LNCaP clone FGC (cell line): ENCODE results near the gene FREM1.
A peak's percentile ranks its signal among the peaks of the same experiment; 100 is the strongest.

Source experiments
- DNase-seq: peaks from one replicate; pipeline ENCODE4 v3.0.0-alpha.2; 2011; ENCODE audit warnings: low read depth
- H3K4me3 ChIP-seq: 2 replicates; pipeline ENCODE4 v1.5.1; 2011; ENCODE audit warnings: mild to moderate bottlenecking, low read depth, low read length, control low read depth
- TF ChIP-seq, protein P1 (sequence below): IDR thresholded peaks from 2 replicates; pipeline ENCODE4 v1.5.1; 2012; ENCODE audit warnings: mild to moderate bottlenecking; ENCODE audit not compliant: control insufficient read depth, insufficient read depth; ENCODE audit errors: extremely low read depth

The FREM1 gene

GRCh38 chr9:14857449-14858305 is 52.6 kb downstream of the FREM1 start:
- TF ChIP-seq, protein P1, sequence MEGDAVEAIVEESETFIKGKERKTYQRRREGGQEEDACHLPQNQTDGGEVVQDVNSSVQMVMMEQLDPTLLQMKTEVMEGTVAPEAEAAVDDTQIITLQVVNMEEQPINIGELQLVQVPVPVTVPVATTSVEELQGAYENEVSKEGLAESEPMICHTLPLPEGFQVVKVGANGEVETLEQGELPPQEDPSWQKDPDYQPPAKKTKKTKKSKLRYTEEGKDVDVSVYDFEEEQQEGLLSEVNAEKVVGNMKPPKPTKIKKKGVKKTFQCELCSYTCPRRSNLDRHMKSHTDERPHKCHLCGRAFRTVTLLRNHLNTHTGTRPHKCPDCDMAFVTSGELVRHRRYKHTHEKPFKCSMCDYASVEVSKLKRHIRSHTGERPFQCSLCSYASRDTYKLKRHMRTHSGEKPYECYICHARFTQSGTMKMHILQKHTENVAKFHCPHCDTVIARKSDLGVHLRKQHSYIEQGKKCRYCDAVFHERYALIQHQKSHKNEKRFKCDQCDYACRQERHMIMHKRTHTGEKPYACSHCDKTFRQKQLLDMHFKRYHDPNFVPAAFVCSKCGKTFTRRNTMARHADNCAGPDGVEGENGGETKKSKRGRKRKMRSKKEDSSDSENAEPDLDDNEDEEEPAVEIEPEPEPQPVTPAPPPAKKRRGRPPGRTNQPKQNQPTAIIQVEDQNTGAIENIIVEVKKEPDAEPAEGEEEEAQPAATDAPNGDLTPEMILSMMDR = no peak
- no peak overlapping the region for H3K4me3 ChIP-seq
- DNase-seq = no peak

DNA sequence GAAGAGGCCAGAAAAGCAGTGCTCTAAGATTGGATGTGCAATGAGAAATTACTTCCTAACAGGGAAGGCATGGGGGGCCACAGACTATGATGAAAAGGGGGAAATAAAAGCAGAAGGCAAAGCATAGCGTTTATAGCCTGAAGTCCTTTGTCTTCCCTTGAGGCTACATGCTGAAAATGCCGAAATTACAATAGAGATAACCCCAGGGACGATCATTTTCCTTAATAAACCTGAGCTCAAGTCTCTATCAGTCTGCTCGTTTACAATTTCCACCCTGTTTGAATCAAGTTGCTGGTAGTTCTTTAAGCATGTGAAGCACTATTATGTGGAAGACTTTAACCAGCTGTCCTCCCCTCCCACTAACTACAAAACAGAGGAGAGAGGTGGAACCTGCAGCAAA is 60.4 kb downstream of the FREM1 start:
- no peak for DNase-seq
- TF ChIP-seq, protein P1 = no peak
- no peak overlapping the region for H3K4me3 ChIP-seq

- H3K4me3 ChIP-seq = no peak overlapping the region
- TF ChIP-seq, protein P1 = no peak
- DNase-seq = no peak
These were observed 60.9 kb downstream of the FREM1 start for GRCh38 chr9:14849296-14849695.

- TF ChIP-seq, protein P1 = peak; percentile 88
- no peak overlapping the region for H3K4me3 ChIP-seq
- DNase-seq = peak; percentile 3
These were observed 63.3 kb downstream of the FREM1 start for GRCh38 chr9:14846871-14847311.

- DNase-seq = no peak
- no peak overlapping the region for H3K4me3 ChIP-seq
- TF ChIP-seq, protein P1 = no peak
These were observed 67.1 kb downstream of the FREM1 start for GRCh38 chr9:14843163-14843562.

DNA sequence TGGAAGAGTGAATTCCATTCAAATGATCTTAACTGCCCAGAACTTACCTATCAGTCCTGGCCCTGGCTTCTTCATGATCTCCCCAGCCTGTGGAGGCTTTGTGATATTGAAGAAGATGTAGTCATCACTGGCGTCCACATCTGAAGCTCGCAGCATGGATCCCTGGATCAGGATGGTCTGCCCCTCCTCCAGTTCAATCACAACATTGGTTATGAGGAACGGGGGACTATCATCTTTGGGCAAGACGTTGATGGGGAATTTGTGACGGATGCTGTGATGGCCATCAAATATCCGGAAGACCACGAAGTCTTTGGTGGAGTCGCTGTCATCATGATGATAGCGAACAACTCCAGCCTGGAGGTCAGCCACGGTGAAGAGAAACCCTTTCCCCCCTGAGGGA is 68.0 kb downstream of the FREM1 start:
- no peak for DNase-seq
- TF ChIP-seq, protein P1 = no peak
- no peak overlapping the region for H3K4me3 ChIP-seq

DNA sequence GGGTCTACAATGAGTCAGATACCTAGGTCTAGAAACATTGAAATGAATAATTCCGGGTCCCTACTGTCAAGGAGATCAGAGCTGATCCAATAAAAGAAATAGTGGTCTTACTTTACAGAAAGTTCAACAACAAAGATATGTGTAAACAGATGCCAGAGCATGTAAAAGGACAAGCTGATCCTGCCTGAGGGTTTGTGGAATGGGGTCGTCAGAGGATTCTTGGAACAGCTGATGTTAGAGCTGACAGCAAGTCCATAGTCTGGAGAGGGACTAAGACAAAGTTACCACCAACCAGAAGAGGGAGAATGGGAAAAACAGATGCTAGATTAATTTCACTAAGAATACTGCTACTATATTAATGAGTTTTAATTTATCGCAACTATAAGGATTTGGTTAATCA is 71.5 kb downstream of the FREM1 start:
- TF ChIP-seq, protein P1 = no peak
- no peak overlapping the region for H3K4me3 ChIP-seq
- no peak for DNase-seq
